K562 (cell line): Measurements from ENCODE around the gene PIGL. TPM values are rescaled to one million over a fixed set of nuclear protein-coding genes. Genes with fewer than 3 reads are reported as not detected.

ENCODE experiments used
- GTF2F1 ChIP-seq: IDR thresholded peaks from 2 replicates; pipeline ENCODE4 v1.6.1; 2011; ENCODE audit warnings: low read depth, low read length, improper control_type of control experiment
- PML ChIP-seq: IDR thresholded peaks from 2 replicates; pipeline ENCODE4 v1.6.1; 2012; ENCODE audit warnings: low read length, inconsistent platforms
- REST ChIP-seq, 2 experiments: fragments of 450-650 bp; formaldehyde crosslinking in 1 of 2; IDR thresholded peaks; 2 replicates each; pipeline versions ENCODE4 v1.4.0 to v1.6.1; 2014 to 2020; ENCODE audit warnings: mild to moderate bottlenecking in 2 of 2, borderline replicate concordance in 1 of 2, low read depth in 1 of 2
- ZBED1 ChIP-seq: IDR thresholded peaks from 2 replicates; pipeline ENCODE4 v1.6.1; 2014
- ZFPM2 ChIP-seq: fragments of 250-450 bp; sonication (Bioruptor Pico); IDR thresholded peaks from 2 replicates; pipeline ENCODE4 v1.5.1; 2022; ENCODE audit warnings: mild to moderate bottlenecking
- polyA plus RNA-seq, 8 experiments: library from polyadenylated mRNA; depleted of rRNA in 4 of 8; stranded (reverse) in 5 of 8; unstranded in 3 of 8; fragments of >200 nt; fragmentation: Nextera tagmentation in 2 of 8; fragmentation: Illumina TruSeq in 1 of 8; extraction: Ambion mirVana in 2 of 8; extraction: Trizol in 1 of 8; gene quantifications; 2 replicates each; pipeline versions ENCODE4 v1.2.1 to v1.2.3, GENCODE V29; 2011 to 2014; ENCODE audit warnings: inconsistent platforms in 1 of 8, missing spikeins in 1 of 8
- total RNA-seq, 7 experiments: library from RNA; depleted of rRNA in 6 of 7; stranded (reverse); fragments of >200 nt in 6 of 7; fragmentation: Illumina TruSeq in 2 of 7; extraction: Trizol in 2 of 7; gene quantifications; 2 replicates each; pipeline versions ENCODE4 v1.2.1 to v1.2.3, GENCODE V29; 2011 to 2021; ENCODE audit warnings: low replicate concordance in 1 of 7

Gene PIGL
- total and polyA plus RNA-seq, 9 of the 15 experiments (the other 6 are each of a cell fraction or from before 2014, with no cell fraction given) = 19.9 to 55.3 (median 29.6) TPM

- TF ChIP-seq REST (IDR thresholded peaks at IDR 0.05; ENCODE audit: borderline replicate concordance) (no peak), REST (CRISPR knock-in tag; IDR thresholded peaks at IDR 0.05; ENCODE audit: low read depth) (no peak), PML (no peak), ZFPM2 (CRISPR knock-in tag) (no peak), ZBED1 (no peak), GTF2F1 (no peak)
Observed at GRCh38 chr17:16262201-16262600, 45.2 kb downstream of the PIGL start (continued).
